Hindlimb muscle (tissue), 1 donor: ENCODE measurements around the gene CMIP. TPM values are rescaled to one million over a fixed set of nuclear protein-coding genes. Genes with fewer than 3 reads are reported as not detected.

Experiments
- DNase-seq: peaks from one replicate; pipeline ENCODE4 v3.0.0-alpha.2; 2013
- polyA plus RNA-seq: library from polyadenylated mRNA; unstranded; fragments of 120-200 nt; gene quantifications from one replicate; pipeline ENCODE4 v1.2.1, GENCODE V29; 2013; ENCODE audit not compliant: insufficient read length

Gene CMIP
- polyA plus RNA-seq, 1 donor, result 18.0 TPM

- DNase-seq, result no peak
These were observed 92.0 kb downstream of the CMIP start for GRCh38 chr16:81536648-81537047.

- DNase-seq, result no peak
These were observed 93.3 kb downstream of the CMIP start for GRCh38 chr16:81537721-81538561.

GRCh38 chr16:81539009-81539758 lies 94.6 kb downstream of the CMIP start:
- DNase-seq, result no peak

- no peak for DNase-seq
These were observed 95.3 kb downstream of the CMIP start for GRCh38 chr16:81539759-81540472.

- DNase-seq, result no peak
These were observed 96.7 kb downstream of the CMIP start for GRCh38 chr16:81541314-81541713.

GRCh38 chr16:81542609-81543570 lies 98.3 kb downstream of the CMIP start:
- no peak for DNase-seq

- no peak for DNase-seq
These were observed 99.0 kb downstream of the CMIP start for GRCh38 chr16:81543571-81543970.

GRCh38 chr16:81544261-81544660 lies 99.7 kb downstream of the CMIP start:
- DNase-seq, result no peak

- no peak for DNase-seq
These were observed 100.2 kb downstream of the CMIP start for GRCh38 chr16:81544700-81545271.

- no peak for DNase-seq
These were observed 101.1 kb downstream of the CMIP start for GRCh38 chr16:81545470-81546250.

- DNase-seq, result no peak
These were observed 102.2 kb downstream of the CMIP start for GRCh38 chr16:81546781-81547180.

GRCh38 chr16:81547194-81547938 lies 102.8 kb downstream of the CMIP start:
- DNase-seq, result no peak

- DNase-seq, result no peak
These were observed 103.3 kb downstream of the CMIP start for GRCh38 chr16:81547939-81548216.

- DNase-seq, result no peak
These were observed 103.9 kb downstream of the CMIP start for GRCh38 chr16:81548551-81548875.

- no peak for DNase-seq
These were observed 104.4 kb downstream of the CMIP start for GRCh38 chr16:81548876-81549546.

GRCh38 chr16:81549547-81550431 lies 105.2 kb downstream of the CMIP start:
- no peak for DNase-seq

- DNase-seq, result no peak
These were observed 105.8 kb downstream of the CMIP start for GRCh38 chr16:81550432-81550808.

- DNase-seq, result no peak
These were observed 106.7 kb downstream of the CMIP start for GRCh38 chr16:81551151-81551808.
